ENCODE data around the gene SNX13. TPM values are rescaled to one million over a fixed set of nuclear protein-coding genes. Genes with fewer than 3 reads are reported as not detected.

The SNX13 gene
- total and polyA plus RNA-seq, 7 donors: 8.0 to 59.2 (median 37.5) TPM

DNA sequence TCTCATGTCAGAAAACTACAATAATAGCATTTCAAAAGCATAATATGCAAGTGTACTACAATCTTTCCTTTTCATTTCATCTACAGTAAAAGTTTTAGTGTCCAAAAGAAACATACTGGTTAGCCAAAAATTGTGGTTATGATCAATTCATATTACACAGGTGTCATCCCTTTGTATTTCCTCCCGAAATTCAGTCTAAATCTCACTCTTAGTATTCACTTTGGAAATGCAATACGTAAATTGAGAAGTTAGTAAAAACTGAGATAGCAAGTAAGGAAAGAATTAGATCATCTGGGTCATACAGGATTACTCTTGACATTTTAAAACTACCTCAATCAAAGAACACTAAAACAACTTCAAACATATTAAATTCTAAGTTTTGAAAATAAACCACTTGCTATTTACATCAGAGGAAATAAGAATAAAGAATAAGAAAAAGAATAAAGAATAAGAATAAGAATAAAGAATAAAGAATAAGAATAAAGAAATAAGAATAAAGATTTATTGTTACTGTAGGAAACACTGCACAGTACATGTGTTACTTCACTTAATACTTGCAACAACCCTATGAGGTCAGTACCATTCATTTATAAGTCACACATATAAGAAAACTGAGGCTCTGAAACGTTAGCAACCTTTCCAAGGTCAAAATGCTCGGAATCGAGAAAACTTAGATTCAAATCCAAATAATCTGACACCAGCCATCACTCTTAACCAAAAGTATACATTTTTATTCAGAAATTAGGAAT, 10.5 kb downstream of the SNX13 start:
- no peak for ATAC-seq
- Histone ChIP-seq H3K27ac (no peak overlapping the region), H3K27me3 (ENCODE audit: insufficient read depth in 3 of 3, low read length in 2 of 3) (no peaks in the 10 kb centered on the region), H3K36me3 (ENCODE audit: insufficient read depth in 1 of 2, low read depth in 1 of 2) (no peaks in the 10 kb centered on the region), H3K4me3 (no peak overlapping the region), H3K9me3 (no peaks in the 10 kb centered on the region), H3K4me1 (peaks cover 55% of the 10 kb centered on the region)
- no peak for DNase-seq
- intact Hi-C loops (cut with DNase I): no loop called here
- TF ChIP-seq, protein P1, sequence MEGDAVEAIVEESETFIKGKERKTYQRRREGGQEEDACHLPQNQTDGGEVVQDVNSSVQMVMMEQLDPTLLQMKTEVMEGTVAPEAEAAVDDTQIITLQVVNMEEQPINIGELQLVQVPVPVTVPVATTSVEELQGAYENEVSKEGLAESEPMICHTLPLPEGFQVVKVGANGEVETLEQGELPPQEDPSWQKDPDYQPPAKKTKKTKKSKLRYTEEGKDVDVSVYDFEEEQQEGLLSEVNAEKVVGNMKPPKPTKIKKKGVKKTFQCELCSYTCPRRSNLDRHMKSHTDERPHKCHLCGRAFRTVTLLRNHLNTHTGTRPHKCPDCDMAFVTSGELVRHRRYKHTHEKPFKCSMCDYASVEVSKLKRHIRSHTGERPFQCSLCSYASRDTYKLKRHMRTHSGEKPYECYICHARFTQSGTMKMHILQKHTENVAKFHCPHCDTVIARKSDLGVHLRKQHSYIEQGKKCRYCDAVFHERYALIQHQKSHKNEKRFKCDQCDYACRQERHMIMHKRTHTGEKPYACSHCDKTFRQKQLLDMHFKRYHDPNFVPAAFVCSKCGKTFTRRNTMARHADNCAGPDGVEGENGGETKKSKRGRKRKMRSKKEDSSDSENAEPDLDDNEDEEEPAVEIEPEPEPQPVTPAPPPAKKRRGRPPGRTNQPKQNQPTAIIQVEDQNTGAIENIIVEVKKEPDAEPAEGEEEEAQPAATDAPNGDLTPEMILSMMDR (IDR thresholded peaks at IDR 0.05): no peak
- WGBS, 3 donors: 66 to 74% (median 71%) methylated on average over 5 of the region's 5 CpGs

DNA sequence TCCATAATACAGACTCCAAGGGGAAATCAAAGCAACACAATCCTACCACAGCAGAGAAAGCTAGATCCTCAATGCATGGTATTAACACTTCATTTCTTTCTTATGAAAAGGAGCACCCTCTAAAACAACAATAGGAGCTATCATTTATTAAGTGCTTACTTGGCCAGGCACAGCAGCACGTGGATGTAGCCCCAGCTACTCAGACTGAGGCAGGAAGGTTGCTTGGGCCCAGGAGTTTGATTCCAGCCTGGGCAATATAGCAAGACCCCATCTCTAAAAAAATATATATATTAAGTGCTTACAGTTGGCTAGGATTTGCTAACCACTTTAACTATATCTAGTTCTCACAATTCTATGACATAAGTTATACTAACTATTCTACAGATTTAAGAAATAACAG, 12.2 kb downstream of the SNX13 start:
- Histone ChIP-seq H3K4me1 (peaks cover 57% of the 10 kb centered on the region), H3K27ac (no peak overlapping the region), H3K27me3 (ENCODE audit: insufficient read depth in 3 of 3, low read length in 2 of 3) (no peaks in the 10 kb centered on the region), H3K4me3 (no peak overlapping the region), H3K36me3 (ENCODE audit: insufficient read depth in 1 of 2, low read depth in 1 of 2) (no peaks in the 10 kb centered on the region), H3K9me3 (no peaks in the 10 kb centered on the region)
- ATAC-seq: no peak
- no peak for DNase-seq
- TF ChIP-seq, protein P1 (IDR thresholded peaks at IDR 0.05): no peak
- 44 to 91% (median 85%) methylated on average over 1 of the region's 1 CpG for WGBS, 3 donors
- intact Hi-C loops (cut with DNase I): no loop called here

DNA sequence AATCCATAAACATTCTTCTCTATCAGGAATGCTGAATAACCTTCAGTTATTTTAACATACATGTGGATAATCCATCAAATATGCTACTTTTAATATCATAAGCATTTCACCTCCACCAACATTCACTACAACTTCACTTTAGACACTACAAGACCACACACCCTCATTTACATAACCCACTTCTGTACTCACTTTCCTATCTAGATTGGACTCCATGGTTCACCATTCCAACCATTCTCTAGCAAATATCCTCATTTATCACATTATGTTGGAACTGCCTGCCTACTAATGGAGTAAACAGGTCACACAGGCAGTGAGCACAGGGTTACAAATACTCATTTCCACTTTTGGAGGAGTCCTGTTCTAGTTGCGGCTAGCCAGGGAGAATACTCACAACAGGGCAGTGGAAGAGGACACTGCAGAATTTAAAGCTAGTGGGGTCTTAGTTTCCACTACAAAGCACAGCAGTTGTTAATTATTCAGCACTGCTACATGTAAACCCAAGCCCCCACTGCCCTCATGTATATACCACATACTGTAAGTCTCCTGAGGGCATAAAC, 18.4 kb downstream of the SNX13 start:
- Histone ChIP-seq H3K27me3 (ENCODE audit: insufficient read depth in 3 of 3, low read length in 2 of 3) (no peaks in the 10 kb centered on the region), H3K9me3 (peaks cover 10% of the 10 kb centered on the region), H3K27ac (no peak overlapping the region), H3K36me3 (ENCODE audit: insufficient read depth in 1 of 2, low read depth in 1 of 2) (peaks cover 0 to 3% of the 10 kb centered on the region in 2 donors), H3K4me3 (no peak overlapping the region), H3K4me1 (peaks cover 26% of the 10 kb centered on the region)
- ATAC-seq (no peak), DNase-seq (no peak)
- intact Hi-C loops (cut with DNase I): no loop called here
- TF ChIP-seq, protein P1 (IDR thresholded peaks at IDR 0.05): no peak
- WGBS, 3 donors: 98 to 100% (median 100%) methylated on average over 1 of the region's 1 CpG

DNA sequence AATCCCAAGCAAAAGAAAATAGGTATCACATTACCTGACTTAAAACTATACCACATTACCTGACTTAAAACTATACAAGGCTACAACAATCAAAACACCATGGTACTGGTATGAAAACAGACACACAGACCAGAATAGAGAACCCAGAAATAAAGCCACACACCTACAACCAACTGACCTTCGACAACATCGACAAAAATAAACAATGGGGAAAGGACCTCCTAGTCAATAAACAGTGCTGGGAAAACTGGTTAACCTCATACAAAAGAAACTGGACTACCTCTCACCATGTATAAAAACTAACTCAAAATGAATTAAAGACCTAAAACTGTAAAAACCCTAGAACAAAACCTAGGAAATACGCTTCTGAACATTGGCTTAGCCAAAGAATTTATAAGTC, 22.5 kb downstream of the SNX13 start:
- peaks cover 18% of the 10 kb centered on the region for H3K4me1 ChIP-seq
- DNase-seq (no peak), ATAC-seq (no peak)
- intact Hi-C loops (cut with DNase I): no loop called here
- TF ChIP-seq, protein P1 (IDR thresholded peaks at IDR 0.05): no peak
- H3K9me3 ChIP-seq: peaks cover 14% of the 10 kb centered on the region
- 91 to 97% (median 95%) methylated on average over 3 of the region's 3 CpGs for WGBS, 3 donors
- H3K27ac ChIP-seq: no peak overlapping the region
- peaks cover 0 to 3% of the 10 kb centered on the region in 2 donors for H3K36me3 ChIP-seq (ENCODE audit: insufficient read depth in 1 of 2, low read depth in 1 of 2)
- H3K27me3 ChIP-seq (ENCODE audit: insufficient read depth in 3 of 3, low read length in 2 of 3): no peaks in the 10 kb centered on the region
- H3K4me3 ChIP-seq: no peak overlapping the region
